Activated CD8-positive, alpha-beta memory T cell treated with anti-CD3 and anti-CD28 coated beads for 36 hours (primary cell): ENCODE data around the gene PFN4. TPM values are rescaled to one million over a fixed set of nuclear protein-coding genes. Genes with fewer than 3 reads are reported as not detected.
"Not testable (repeated sequence)": the region's sequence is repeated elsewhere in the genome, so short reads cannot be mapped to it uniquely, and the experiment has no call there.

Source experiments
- CTCF ChIA-PET: fragments of 350-600 bp; sonication (Branson Sonifier 250); formaldehyde crosslinking; loops from one replicate; lab custom pipeline; 2021; ENCODE audit warnings: antibody characterized with exemption; lab: Charles Lee
- POLR2A ChIA-PET: fragments of 350-600 bp; sonication (Branson Sonifier 250); formaldehyde crosslinking; loops from one replicate; lab custom pipeline; 2021; ENCODE audit warnings: antibody characterized with exemption; lab: Charles Lee
- total RNA-seq, 2 experiments: library from RNA; stranded (reverse); gene quantifications; one replicate each; pipeline ENCODE4 v1.2.3, GENCODE V29; 2021

PFN4 gene
- under 1 TPM in 1 of 2 experiments, not detected in 1; 0.40 TPM for total RNA-seq

GRCh38 chr2:24123195-24123921, at the start of gene PFN4, which contains the start of gene FAM228B:
PFN4 (minus strand) TSS chr2:24123334; CDS start chr2:24122535, 799 bp downstream.
FAM228B (plus strand) TSS chr2:24123469; CDS start chr2:24124362, 893 bp downstream.
- CTCF ChIA-PET, result interaction anchor here (0.6 kb wide), 1 partner anchor 26 kb away, joined by 4 read pairs; no protein-coding TSS in a partner anchor
- POLR2A ChIA-PET, result interaction anchor here (0.7 to 1.7 kb wide), 2 partner anchors 47 to 197 kb away, joined by 3 to 5 read pairs; partner anchors contain the start of genes ATAD2B and SF3B6

- CTCF ChIA-PET, result no interaction called here
- POLR2A ChIA-PET, result no interaction called here
Measured at GRCh38 chr2:24169023-24169422, 45.9 kb upstream of the PFN4 start.

- CTCF ChIA-PET, result interaction anchor here (0.7 to 1.8 kb wide), 5 partner anchors 53 to 342 kb away, joined by 3 to 5 read pairs (median 4); partner anchors contain the start of gene TP53I3
- POLR2A ChIA-PET, result no interaction called here
Measured at GRCh38 chr2:24164416-24164973, 41.4 kb upstream of the PFN4 start.

GRCh38 chr2:24163601-24164000, 40.5 kb upstream of the PFN4 start:
- POLR2A ChIA-PET, result no interaction called here
- CTCF ChIA-PET, result interaction anchor here (0.7 to 1.8 kb wide), 5 partner anchors 53 to 341 kb away, joined by 3 to 5 read pairs (median 4); partner anchors contain the start of gene TP53I3

GRCh38 chr2:24163186-24163585, 40.1 kb upstream of the PFN4 start:
- CTCF ChIA-PET, result interaction anchor here (0.6 to 1.8 kb wide), 4 partner anchors 79 to 335 kb away, joined by 3 to 5 read pairs (median 3); partner anchors contain the start of gene TP53I3
- POLR2A ChIA-PET, result no interaction called here

- ChIA-PET POLR2A (no interaction called here), CTCF (interaction anchor here (0.6 to 1.8 kb wide), 2 partner anchors 79 to 313 kb away, joined by 3 to 5 read pairs; partner anchors contain the start of gene TP53I3)
Measured at GRCh38 chr2:24162494-24162893, 39.4 kb upstream of the PFN4 start.

GRCh38 chr2:24160761-24161160, 37.6 kb upstream of the PFN4 start:
- ChIA-PET CTCF (no interaction called here), POLR2A (no interaction called here)

GRCh38 chr2:24159708-24160107, 36.6 kb upstream of the PFN4 start:
- POLR2A ChIA-PET, result no interaction called here
- CTCF ChIA-PET, result no interaction called here

GRCh38 chr2:24158131-24158530, 35.0 kb upstream of the PFN4 start:
- POLR2A ChIA-PET, result no interaction called here
- CTCF ChIA-PET, result no interaction called here

GRCh38 chr2:24153478-24153877, 30.3 kb upstream of the PFN4 start:
- CTCF ChIA-PET, result interaction anchor here (0.5 kb wide), 1 partner anchor 70 kb away, joined by 3 read pairs; no protein-coding TSS in a partner anchor
- POLR2A ChIA-PET, result no interaction called here

GRCh38 chr2:24152413-24153197, 29.5 kb upstream of the PFN4 start:
- ChIA-PET POLR2A (no interaction called here), CTCF (no interaction called here)

GRCh38 chr2:24147364-24147763, 24.2 kb upstream of the PFN4 start:
- CTCF ChIA-PET, result no interaction called here
- POLR2A ChIA-PET, result no interaction called here

- CTCF ChIA-PET, POLR2A ChIA-PET: not testable (repeated sequence)
Measured at GRCh38 chr2:24140305-24140704, 17.2 kb upstream of the PFN4 start.

- CTCF ChIA-PET, result interaction anchor here (0.6 kb wide), 1 partner anchor 84 kb away, joined by 4 read pairs; no protein-coding TSS in a partner anchor
- POLR2A ChIA-PET, result no interaction called here
Measured at GRCh38 chr2:24132543-24132942, 9.4 kb upstream of the PFN4 start.

- POLR2A ChIA-PET, result no interaction called here
Measured at GRCh38 chr2:24125956-24126355, 2.8 kb upstream of the PFN4 start.

GRCh38 chr2:24123922-24124580, 917 bp upstream of the PFN4 start:
- ChIA-PET CTCF (interaction anchor here (0.6 to 1.5 kb wide), 2 partner anchors 27 to 39 kb away, joined by 4 to 6 read pairs; partner anchors contain the start of gene TP53I3), POLR2A (interaction anchor here (0.6 to 1.7 kb wide), 3 partner anchors 48 to 206 kb away, joined by 3 to 5 read pairs (median 5); partner anchors contain the start of genes ATAD2B and SF3B6)

More at GRCh38 chr2:24125956-24126355, 2.8 kb upstream of the PFN4 start:
- CTCF ChIA-PET, result interaction anchor here (0.7 kb wide), 1 partner anchor 277 kb away, joined by 3 read pairs; no protein-coding TSS in a partner anchor

- CTCF ChIA-PET, result interaction anchor here (0.5 to 1.3 kb wide), 3 partner anchors 38 to 192 kb away, joined by 4 to 5 read pairs (median 4); partner anchors contain the start of gene TP53I3
- POLR2A ChIA-PET, result interaction anchor here (0.5 kb wide), 1 partner anchor 174 kb away, joined by 3 read pairs; no protein-coding TSS in a partner anchor
Measured at GRCh38 chr2:24122366-24123194, 554 bp downstream of the PFN4 start.
